Upper lobe of left lung (tissue), 6 donors: Measurements from ENCODE around the gene SLC39A5. TPM values are rescaled to one million over a fixed set of nuclear protein-coding genes. Genes with fewer than 3 reads are reported as not detected.
"Not testable (repeated sequence)": the region's sequence is repeated elsewhere in the genome, so short reads cannot be mapped to it uniquely, and the experiment has no call there.

Experiments used
- ATAC-seq, 2 donors: fragments of 200-7000 bp; cut with Tn5 transposase; one replicate each; pipeline ENCODE4 v1.9.1; 2022; ENCODE audit warnings: mild to moderate bottlenecking in 2 of 2, moderate library complexity in 2 of 2; ENCODE audit not compliant: low FRiP score in 2 of 2
- DNase-seq, 2 donors: peaks; one replicate each; pipeline ENCODE4 v3.0.0-alpha.2; 2019 to 2020
- H3K27ac ChIP-seq, 4 donors: fragments of 200-600 bp; sonication (generic); one replicate each; pipeline ENCODE4 v1.5.1; 2016 to 2019
- H3K27me3 ChIP-seq, 4 donors: fragments of 200-600 bp; sonication (generic); one replicate each; pipeline ENCODE4 v1.5.1; 2017 to 2019
- H3K36me3 ChIP-seq, 4 donors: fragments of 200-600 bp; sonication (generic); one replicate each; pipeline ENCODE4 v1.5.1; 2016 to 2019
- H3K4me1 ChIP-seq, 4 donors: fragments of 200-600 bp; sonication (generic); one replicate each; pipeline ENCODE4 v1.5.1; 2018 to 2019
- H3K4me3 ChIP-seq, 4 donors: fragments of 200-600 bp; sonication (generic); one replicate each; pipeline ENCODE4 v1.5.1; 2017 to 2019; ENCODE audit warnings: mild to moderate bottlenecking in 2 of 4, moderate library complexity in 1 of 4
- H3K9me3 ChIP-seq, 4 donors: fragments of 200-600 bp; sonication (generic); one replicate each; pipeline ENCODE4 v1.5.1; 2018 to 2019
- EP300 ChIP-seq, 4 donors: sonication (generic); formaldehyde crosslinking; IDR thresholded peaks; one replicate each; pipeline ENCODE4 v1.5.1; 2017; ENCODE audit warnings: antibody characterized with exemption in 4 of 4, control low read depth in 2 of 4
- POLR2A ChIP-seq, 4 donors: fragments of 450-650 bp; IDR thresholded peaks; one replicate each; pipeline ENCODE4 v1.5.1; 2016 to 2017; ENCODE audit warnings: antibody characterized with exemption in 4 of 4, mild to moderate bottlenecking in 2 of 4
- POLR2AphosphoS5 ChIP-seq, 2 donors: sonication (generic); formaldehyde crosslinking; IDR thresholded peaks; one replicate each; pipeline ENCODE4 v1.5.1; 2017; ENCODE audit warnings: antibody characterized with exemption in 2 of 2
- WGBS, 2 donors: methylation state at CpG; one replicate each; pipeline ENCODE4 v1.1.5; 2017 to 2018; 5-methylcytosine and 5-hydroxymethylcytosine counted together
- total RNA-seq, 6 donors: library from RNA; depleted of rRNA in 4 of 6; stranded (reverse); fragments of >200 nt in 4 of 6; gene quantifications; one replicate each; pipeline versions ENCODE4 v1.1.0 to v1.2.1, GENCODE V29; 2016 to 2021
- TF ChIP-seq, protein P1 (sequence below), 6 experiments: fragments of 450-650 bp in 4 of 6; fragments of 200-600 bp in 2 of 6; sonication (generic) in 2 of 6; IDR thresholded peaks; one replicate each; pipeline ENCODE4 v1.5.1; 2016 to 2019; ENCODE audit warnings: antibody characterized with exemption in 6 of 6
- donor health status: DM: no; HTN: no; CAD: no; lungs with moderate emphysema.
- donor health status: DM: no; HTN: yes; CAD: no; lungs with severe emphysema.

SLC39A5 gene
- total RNA-seq, 6 donors from 2014 or later, result 0.37 to 1.2 (median 1.1) TPM; not detected in 3

DNA sequence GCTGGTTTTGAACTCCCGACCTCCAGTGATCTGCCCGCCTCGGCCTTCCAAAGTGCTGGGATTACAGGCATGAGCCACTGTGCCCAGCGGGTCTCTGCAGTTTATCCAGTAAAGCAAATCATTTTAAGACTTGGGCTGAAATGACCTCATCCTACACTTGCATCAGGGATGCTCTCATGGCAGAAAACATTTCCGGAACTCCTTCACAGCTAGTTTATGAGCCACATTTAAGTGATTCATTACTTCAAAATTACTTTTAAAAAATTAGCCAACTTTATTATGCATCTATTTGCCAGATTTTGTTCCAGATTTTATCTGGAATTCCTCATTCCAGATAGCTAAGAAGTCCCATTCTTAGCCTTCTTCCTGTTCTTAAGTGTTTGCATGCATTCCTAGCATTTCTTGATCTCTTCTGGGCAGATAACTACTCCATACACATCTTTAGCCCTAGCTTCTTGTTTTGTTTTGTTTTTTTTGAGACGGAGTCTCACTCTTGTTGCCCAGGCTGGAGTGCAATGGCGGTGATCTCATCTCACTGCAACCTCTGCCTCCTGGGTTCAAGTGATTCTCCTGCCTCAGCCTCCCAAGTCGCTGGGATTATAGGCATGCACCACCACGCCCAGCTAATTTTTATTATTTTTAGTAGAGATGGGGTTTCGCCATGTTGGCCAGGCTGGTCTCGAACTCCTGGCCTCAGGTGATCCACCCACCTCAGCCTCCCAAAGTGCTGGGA, 32.9 kb upstream of the SLC39A5 start:
- not testable (repeated sequence) for H3K36me3 ChIP-seq, DNase-seq, H3K4me3 ChIP-seq, H3K27ac ChIP-seq, H3K9me3 ChIP-seq, H3K4me1 ChIP-seq, H3K27me3 ChIP-seq
- peak; percentile 77 to 88 for ATAC-seq
- WGBS, 2 donors, result 64 to 71% methylated on average over 11 of the region's 11 CpGs
- peak in 1 of 2 donors; percentile 39 for TF ChIP-seq POLR2AphosphoS5 (IDR thresholded peaks at IDR 0.05)

DNA sequence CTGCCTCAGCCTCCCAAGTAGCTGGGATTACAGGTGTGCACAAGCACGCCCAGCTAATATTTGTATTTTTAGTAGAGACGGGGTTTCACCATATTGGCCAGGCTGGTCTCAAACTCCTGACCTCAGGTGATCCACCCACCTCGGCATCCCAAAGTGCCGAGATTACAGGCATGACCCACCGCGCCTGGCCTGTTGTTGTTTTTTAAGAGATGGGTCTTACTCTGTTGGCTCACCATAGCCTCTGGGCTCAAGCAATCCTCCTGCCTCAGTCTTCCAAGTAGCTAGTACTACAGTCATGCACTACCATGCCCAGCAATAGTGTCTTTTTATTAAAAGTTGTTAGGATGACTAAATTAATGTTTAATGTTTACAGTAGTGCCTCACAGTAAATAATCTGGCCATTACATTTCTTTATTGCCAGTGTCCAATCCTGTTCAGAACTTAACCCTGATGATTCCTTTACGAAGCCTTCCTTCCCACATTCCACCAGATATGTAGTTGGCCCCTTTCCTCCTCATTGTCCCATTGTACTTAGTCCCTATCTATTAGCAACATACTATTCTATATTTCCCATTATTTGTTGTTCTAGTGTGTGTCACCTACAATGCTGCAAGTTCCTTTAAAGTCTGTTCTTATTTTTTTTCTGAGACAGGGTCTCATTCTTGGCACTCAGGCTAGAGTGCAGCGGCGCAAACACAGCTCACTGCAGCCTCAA, 31.8 kb upstream of the SLC39A5 start:
- 91 to 92% methylated on average over 9 of the region's 9 CpGs for WGBS, 2 donors
- TF ChIP-seq, protein P1, sequence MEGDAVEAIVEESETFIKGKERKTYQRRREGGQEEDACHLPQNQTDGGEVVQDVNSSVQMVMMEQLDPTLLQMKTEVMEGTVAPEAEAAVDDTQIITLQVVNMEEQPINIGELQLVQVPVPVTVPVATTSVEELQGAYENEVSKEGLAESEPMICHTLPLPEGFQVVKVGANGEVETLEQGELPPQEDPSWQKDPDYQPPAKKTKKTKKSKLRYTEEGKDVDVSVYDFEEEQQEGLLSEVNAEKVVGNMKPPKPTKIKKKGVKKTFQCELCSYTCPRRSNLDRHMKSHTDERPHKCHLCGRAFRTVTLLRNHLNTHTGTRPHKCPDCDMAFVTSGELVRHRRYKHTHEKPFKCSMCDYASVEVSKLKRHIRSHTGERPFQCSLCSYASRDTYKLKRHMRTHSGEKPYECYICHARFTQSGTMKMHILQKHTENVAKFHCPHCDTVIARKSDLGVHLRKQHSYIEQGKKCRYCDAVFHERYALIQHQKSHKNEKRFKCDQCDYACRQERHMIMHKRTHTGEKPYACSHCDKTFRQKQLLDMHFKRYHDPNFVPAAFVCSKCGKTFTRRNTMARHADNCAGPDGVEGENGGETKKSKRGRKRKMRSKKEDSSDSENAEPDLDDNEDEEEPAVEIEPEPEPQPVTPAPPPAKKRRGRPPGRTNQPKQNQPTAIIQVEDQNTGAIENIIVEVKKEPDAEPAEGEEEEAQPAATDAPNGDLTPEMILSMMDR (IDR thresholded peaks at IDR 0.05), result no peak
- no peak for TF ChIP-seq POLR2AphosphoS5 (IDR thresholded peaks at IDR 0.05)
- no peak for TF ChIP-seq POLR2A (IDR thresholded peaks at IDR 0.05)
- no peak for TF ChIP-seq EP300 (IDR thresholded peaks at IDR 0.05)
- no peak for ATAC-seq

DNA sequence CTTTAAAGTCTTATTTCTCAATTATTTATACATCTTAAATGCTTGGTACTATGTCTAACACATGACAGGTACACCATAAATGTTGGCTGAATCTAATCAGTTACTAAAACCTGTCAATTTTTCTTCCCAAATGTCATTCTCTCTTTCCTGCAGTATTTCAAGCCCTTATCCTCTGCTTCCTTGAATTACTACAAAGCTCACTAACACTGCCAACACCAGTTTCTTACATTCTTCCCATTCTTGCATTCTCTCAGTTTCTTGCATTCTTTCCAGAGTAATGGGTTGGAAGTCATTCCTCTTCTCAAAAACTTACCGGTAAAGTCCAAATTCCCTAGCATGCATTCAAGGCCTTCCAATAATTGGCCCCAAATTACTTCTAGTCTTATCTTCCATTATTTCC, 31.0 kb upstream of the SLC39A5 start:
- WGBS, 2 donors, result 70 to 75% methylated on average over 1 of the region's 1 CpG
- no peak overlapping the region for H3K27ac ChIP-seq
- DNase-seq (no peak), ATAC-seq (no peak)
- H3K27me3 ChIP-seq, result no peaks in the 10 kb centered on the region
- H3K9me3 ChIP-seq, result no peaks in the 10 kb centered on the region
- H3K4me1 ChIP-seq, result peaks cover 0 to 4% (median 0%) of the 10 kb centered on the region in 4 donors
- no peak overlapping the region for H3K4me3 ChIP-seq
- TF ChIP-seq POLR2AphosphoS5 (IDR thresholded peaks at IDR 0.05) (no peak), POLR2A (IDR thresholded peaks at IDR 0.05) (no peak), EP300 (IDR thresholded peaks at IDR 0.05) (no peak)
- TF ChIP-seq, protein P1 (IDR thresholded peaks at IDR 0.05), result no peak
- no peaks in the 10 kb centered on the region for H3K36me3 ChIP-seq

More for the DNA sequence above, 31.8 kb upstream of the SLC39A5 start:
- H3K27ac ChIP-seq, result no peak overlapping the region
- H3K4me1 ChIP-seq, result peaks cover 0 to 8% (median 1%) of the 10 kb centered on the region in 4 donors
- no peaks in the 10 kb centered on the region for H3K27me3 ChIP-seq
- H3K9me3 ChIP-seq, result no peaks in the 10 kb centered on the region
- H3K4me3 ChIP-seq, result no peak overlapping the region
- DNase-seq, result no peak
- H3K36me3 ChIP-seq, result no peaks in the 10 kb centered on the region

DNA sequence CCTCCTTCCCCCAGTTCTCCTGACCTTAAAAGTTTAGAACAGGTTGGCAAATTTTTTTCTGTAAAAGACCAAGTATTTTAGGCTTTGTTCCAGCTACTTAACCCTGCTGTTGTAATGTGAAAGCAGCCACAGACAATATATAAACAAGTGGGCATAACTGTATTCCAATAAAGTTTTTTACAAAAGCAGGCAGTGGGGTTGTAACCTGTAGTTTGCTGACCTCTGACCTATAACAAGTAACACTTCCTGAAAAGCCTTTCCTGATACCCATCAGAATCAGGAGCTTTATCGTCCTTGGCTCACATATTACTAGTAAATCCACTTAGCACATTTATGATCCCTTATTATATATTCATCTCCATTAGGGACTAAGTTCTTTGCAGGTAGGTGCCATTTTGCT, 27.5 kb upstream of the SLC39A5 start:
- 39 to 45% methylated on average over 1 of the region's 1 CpG for WGBS, 2 donors
- Histone ChIP-seq H3K9me3 (no peaks in the 10 kb centered on the region), H3K27me3 (no peaks in the 10 kb centered on the region), H3K27ac (peak overlapping the region in 1 of 4 donors; percentile 34), H3K4me3 (no peak overlapping the region), H3K4me1 (peaks cover 0 to 4% (median 0%) of the 10 kb centered on the region in 4 donors), H3K36me3 (peaks cover 15 to 31% (median 20%) of the 10 kb centered on the region in 4 donors)
- DNase-seq, result no peak
- ATAC-seq, result no peak
- TF ChIP-seq EP300 (IDR thresholded peaks at IDR 0.05), result no peak
- TF ChIP-seq, protein P1 (IDR thresholded peaks at IDR 0.05), result no peak
- no peak for TF ChIP-seq POLR2AphosphoS5 (IDR thresholded peaks at IDR 0.05)
- no peak for TF ChIP-seq POLR2A (IDR thresholded peaks at IDR 0.05)

DNA sequence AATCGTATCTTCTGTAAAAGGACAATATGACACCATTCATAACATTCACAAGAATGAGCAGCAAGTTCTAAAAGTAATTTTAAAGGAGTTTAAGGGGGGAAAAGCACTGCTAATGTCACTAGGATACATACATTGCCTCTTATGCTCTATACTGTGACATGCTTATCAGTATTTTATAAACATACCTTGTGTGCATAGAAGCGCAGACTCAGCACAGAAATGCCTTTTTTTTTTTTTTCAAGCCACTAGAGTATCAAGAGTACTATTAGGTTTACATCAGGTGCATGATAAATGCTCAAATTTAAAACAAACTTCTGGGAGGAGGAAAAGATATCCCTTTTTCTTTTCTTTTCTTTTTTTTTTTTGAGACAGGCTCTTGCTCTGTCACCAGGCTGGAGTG, 27.0 kb upstream of the SLC39A5 start:
- TF ChIP-seq EP300 (IDR thresholded peaks at IDR 0.05) (no peak), POLR2AphosphoS5 (IDR thresholded peaks at IDR 0.05) (no peak)
- Histone ChIP-seq H3K36me3 (peaks cover 19 to 36% (median 25%) of the 10 kb centered on the region in 4 donors), H3K9me3 (no peaks in the 10 kb centered on the region), H3K4me1 (peaks cover 0 to 4% (median 0%) of the 10 kb centered on the region in 4 donors), H3K27ac (peak overlapping the region in 1 of 4 donors; percentile 34), H3K27me3 (no peaks in the 10 kb centered on the region), H3K4me3 (no peak overlapping the region)
- DNase-seq, result no peak
- ATAC-seq, result no peak
- 73 to 74% methylated on average over 2 of the region's 2 CpGs for WGBS, 2 donors
